Measurements from ENCODE around the gene SLC35A5. TPM values are rescaled to one million over a fixed set of nuclear protein-coding genes. Genes with fewer than 3 reads are reported as not detected.

Gene SLC35A5
- total RNA-seq, 1 donor = 58.3 TPM

GRCh38 chr3:112585782-112586181 lies 23.9 kb downstream of the SLC35A5 start:
- Histone ChIP-seq H3K4me3 (ENCODE audit: insufficient read depth, low read length) (no peak overlapping the region), H3K27ac (ENCODE audit: low read depth, low read length) (no peak overlapping the region)
- DNase-seq (ENCODE audit: insufficient read length, low spot score, missing footprints) = no peak

GRCh38 chr3:112587336-112587735 lies 25.5 kb downstream of the SLC35A5 start:
- no peak for TF ChIP-seq CTCF (IDR thresholded peaks at IDR 0.05; ENCODE audit: extremely low read depth, low read depth, low read length)
- H3K27me3 ChIP-seq (ENCODE audit: insufficient read depth, low read length) = no peaks in the 10 kb centered on the region
- H3K27ac ChIP-seq (ENCODE audit: low read depth, low read length) = no peak overlapping the region
- no peak overlapping the region for H2AFZ ChIP-seq (ENCODE audit: low read length)
- no peak overlapping the region for H3K4me3 ChIP-seq (ENCODE audit: insufficient read depth, low read length)
- no peaks in the 10 kb centered on the region for H3K36me3 ChIP-seq (ENCODE audit: insufficient read depth, low read length)
- H3K4me2 ChIP-seq (ENCODE audit: insufficient read depth, low read length) = no peak overlapping the region
- peaks cover 6% of the 10 kb centered on the region for H3K4me1 ChIP-seq (ENCODE audit: insufficient read depth, low read length)
- H3K9me3 ChIP-seq (ENCODE audit: low read depth, low read length) = no peaks in the 10 kb centered on the region
- H3K79me2 ChIP-seq (ENCODE audit: insufficient read depth, low read length) = no peaks in the 10 kb centered on the region
- H4K20me1 ChIP-seq (ENCODE audit: insufficient read depth, low read length) = no peaks in the 10 kb centered on the region
- DNase-seq (ENCODE audit: insufficient read length, low spot score, missing footprints) = no peak

More at GRCh38 chr3:112585782-112586181, 23.9 kb downstream of the SLC35A5 start:
- Histone ChIP-seq H3K4me1 (ENCODE audit: insufficient read depth, low read length) (peaks cover 6% of the 10 kb centered on the region), H4K20me1 (ENCODE audit: insufficient read depth, low read length) (no peaks in the 10 kb centered on the region), H3K36me3 (ENCODE audit: insufficient read depth, low read length) (peaks cover 5% of the 10 kb centered on the region), H3K79me2 (ENCODE audit: insufficient read depth, low read length) (no peaks in the 10 kb centered on the region), H2AFZ (ENCODE audit: low read length) (no peak overlapping the region), H3K4me2 (ENCODE audit: insufficient read depth, low read length) (no peak overlapping the region), H3K27me3 (ENCODE audit: insufficient read depth, low read length) (no peaks in the 10 kb centered on the region), H3K9me3 (ENCODE audit: low read depth, low read length) (no peaks in the 10 kb centered on the region)
- TF ChIP-seq CTCF (IDR thresholded peaks at IDR 0.05; ENCODE audit: extremely low read depth, low read depth, low read length) = no peak

DNA sequence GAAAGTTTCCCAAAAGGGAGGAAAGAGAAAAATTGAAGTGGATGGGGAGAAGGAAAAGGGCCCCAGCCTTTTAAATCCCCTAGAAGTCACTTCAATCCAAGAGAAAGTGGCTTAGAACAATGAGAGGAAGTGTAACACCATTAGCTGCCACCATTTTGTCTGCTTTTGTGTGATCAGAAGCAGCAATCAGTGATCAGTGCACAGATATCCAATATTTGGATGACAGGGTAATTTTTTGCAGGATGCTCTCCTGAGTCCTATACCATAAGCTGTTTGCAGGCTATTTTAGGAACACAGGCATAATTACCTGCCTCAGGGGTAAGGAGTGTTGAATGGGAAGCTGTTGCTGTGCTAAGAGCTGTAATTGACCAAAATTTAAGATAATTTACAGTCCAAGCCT lies 31.4 kb downstream of the SLC35A5 start:
- H3K4me2 ChIP-seq (ENCODE audit: insufficient read depth, low read length) = no peak overlapping the region
- H3K79me2 ChIP-seq (ENCODE audit: insufficient read depth, low read length) = no peaks in the 10 kb centered on the region
- no peak overlapping the region for H2AFZ ChIP-seq (ENCODE audit: low read length)
- H3K4me3 ChIP-seq (ENCODE audit: insufficient read depth, low read length) = no peak overlapping the region
- H3K9me3 ChIP-seq (ENCODE audit: low read depth, low read length) = no peaks in the 10 kb centered on the region
- no peak for DNase-seq (ENCODE audit: insufficient read length, low spot score, missing footprints)
- H3K4me1 ChIP-seq (ENCODE audit: insufficient read depth, low read length) = no peaks in the 10 kb centered on the region
- H3K27ac ChIP-seq (ENCODE audit: low read depth, low read length) = no peak overlapping the region
- H3K27me3 ChIP-seq (ENCODE audit: insufficient read depth, low read length) = no peaks in the 10 kb centered on the region
- no peaks in the 10 kb centered on the region for H4K20me1 ChIP-seq (ENCODE audit: insufficient read depth, low read length)
- H3K36me3 ChIP-seq (ENCODE audit: insufficient read depth, low read length) = peaks cover 5% of the 10 kb centered on the region
- TF ChIP-seq CTCF (IDR thresholded peaks at IDR 0.05; ENCODE audit: extremely low read depth, low read depth, low read length) = no peak

DNA sequence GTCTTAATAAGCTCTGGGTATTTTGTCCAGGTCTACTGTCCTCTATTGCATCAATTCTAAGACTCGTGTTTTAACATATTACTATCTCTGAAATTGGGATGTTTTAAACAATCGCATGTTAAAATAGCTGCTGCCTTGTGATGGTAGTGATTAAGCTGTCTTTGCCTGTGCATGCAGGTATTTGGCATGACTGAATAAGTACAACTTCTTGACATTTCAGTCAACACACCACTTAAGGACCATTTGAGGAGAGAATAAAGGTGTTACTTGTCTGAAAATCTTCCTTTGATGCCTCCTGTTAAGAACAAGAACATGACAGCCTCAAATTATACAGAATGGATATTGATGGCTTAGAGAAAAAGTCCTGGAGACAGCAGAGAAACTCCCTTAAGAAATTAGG lies 33.0 kb downstream of the SLC35A5 start:
- H3K79me2 ChIP-seq (ENCODE audit: insufficient read depth, low read length) = no peaks in the 10 kb centered on the region
- no peak for TF ChIP-seq CTCF (IDR thresholded peaks at IDR 0.05; ENCODE audit: extremely low read depth, low read depth, low read length)
- no peaks in the 10 kb centered on the region for H3K9me3 ChIP-seq (ENCODE audit: low read depth, low read length)
- no peaks in the 10 kb centered on the region for H3K27me3 ChIP-seq (ENCODE audit: insufficient read depth, low read length)
- peaks cover 15% of the 10 kb centered on the region for H3K36me3 ChIP-seq (ENCODE audit: insufficient read depth, low read length)
- H3K27ac ChIP-seq (ENCODE audit: low read depth, low read length) = no peak overlapping the region
- no peaks in the 10 kb centered on the region for H4K20me1 ChIP-seq (ENCODE audit: insufficient read depth, low read length)
- no peak for DNase-seq (ENCODE audit: insufficient read length, low spot score, missing footprints)
- no peak overlapping the region for H2AFZ ChIP-seq (ENCODE audit: low read length)
- no peak overlapping the region for H3K4me2 ChIP-seq (ENCODE audit: insufficient read depth, low read length)
- H3K4me1 ChIP-seq (ENCODE audit: insufficient read depth, low read length) = no peaks in the 10 kb centered on the region
- H3K4me3 ChIP-seq (ENCODE audit: insufficient read depth, low read length) = no peak overlapping the region
